ENCODE data around the gene FAM20A.

The FAM20A gene

GRCh38 chr17:68600931-68601564 lies at the start of gene FAM20A:
Gene FAM20A (minus strand): TSS chr17:68601367. CDS start chr17:68600666, 701 bp downstream.
- FAIRE-seq, result no peak

GRCh38 chr17:68649324-68649723 lies 48.2 kb upstream of the FAM20A start:
- no peak for FAIRE-seq

GRCh38 chr17:68646626-68647526 lies 45.7 kb upstream of the FAM20A start:
- no peak for FAIRE-seq

- no peak for FAIRE-seq
Observed at GRCh38 chr17:68642118-68642412, 40.9 kb upstream of the FAM20A start.

- no peak for FAIRE-seq
Observed at GRCh38 chr17:68641276-68642117, 40.3 kb upstream of the FAM20A start.

GRCh38 chr17:68640242-68640989 lies 39.2 kb upstream of the FAM20A start:
- FAIRE-seq, result no peak

- FAIRE-seq, result no peak
Observed at GRCh38 chr17:68634345-68634876, 33.2 kb upstream of the FAM20A start.

GRCh38 chr17:68628576-68628957 lies 27.4 kb upstream of the FAM20A start:
- no peak for FAIRE-seq

GRCh38 chr17:68627956-68628575 lies 26.9 kb upstream of the FAM20A start:
- FAIRE-seq, result no peak

- FAIRE-seq, result no peak
Observed at GRCh38 chr17:68624381-68624780, 23.2 kb upstream of the FAM20A start.

GRCh38 chr17:68623811-68624210 lies 22.6 kb upstream of the FAM20A start:
- no peak for FAIRE-seq

GRCh38 chr17:68622423-68622822 lies 21.3 kb upstream of the FAM20A start:
- no peak for FAIRE-seq

- FAIRE-seq, result no peak
Observed at GRCh38 chr17:68621065-68621464, 19.9 kb upstream of the FAM20A start.

- no peak for FAIRE-seq
Observed at GRCh38 chr17:68616334-68616733, 15.2 kb upstream of the FAM20A start.

GRCh38 chr17:68614718-68615117 lies 13.6 kb upstream of the FAM20A start:
- FAIRE-seq, result no peak

GRCh38 chr17:68613739-68614298 lies 12.7 kb upstream of the FAM20A start:
- no peak for FAIRE-seq

- FAIRE-seq, result no peak
Observed at GRCh38 chr17:68612923-68613292, 11.7 kb upstream of the FAM20A start.

GRCh38 chr17:68612209-68612922 lies 11.2 kb upstream of the FAM20A start:
- FAIRE-seq, result no peak

GRCh38 chr17:68611353-68612208 lies 10.4 kb upstream of the FAM20A start:
- no peak for FAIRE-seq

- FAIRE-seq, result no peak
Observed at GRCh38 chr17:68610554-68610953, 9.4 kb upstream of the FAM20A start.

Measured in TTC549 (cell line).